GM23338 (cell line): ENCODE data around the gene CTDP1.

Experiments
- CREB1 ChIP-seq: fragments of 250-450 bp; sonication (Bioruptor Pico); IDR thresholded peaks from 2 replicates; pipeline ENCODE4 v1.5.0; 2020; ENCODE audit warnings: low read depth, mild to moderate bottlenecking, moderate library complexity
- CTCF ChIP-seq, 2 experiments: fragments of 200-600 bp in 1 of 2; sonication (generic) in 1 of 2; conservative IDR thresholded peaks; 2 replicates each; pipeline versions ENCODE4 v1.5.1 to v1.6.1; 2016 to 2017; ENCODE audit warnings: antibody characterized with exemption in 2 of 2, low read depth in 2 of 2, mild to moderate bottlenecking in 2 of 2, moderate library complexity in 1 of 2
- ETS1 ChIP-seq: IDR thresholded peaks from 2 replicates; pipeline ENCODE4 v1.6.1; 2016; ENCODE audit warnings: antibody characterized with exemption
- EZH2 ChIP-seq: fragments of 200-600 bp; sonication (generic); IDR thresholded peaks from one replicate; pipeline ENCODE4 v1.8.0; 2017; ENCODE audit warnings: antibody characterized with exemption, mild to moderate bottlenecking, low read depth; ENCODE audit not compliant: unreplicated experiment
- EZH2phosphoT487 ChIP-seq: fragments of 200-600 bp; sonication (generic); IDR thresholded peaks from one replicate; pipeline ENCODE4 v1.8.1; 2018; ENCODE audit warnings: antibody characterized with exemption; ENCODE audit not compliant: unreplicated experiment
- JUNB ChIP-seq: IDR thresholded peaks from one replicate; pipeline ENCODE4 v1.6.1; 2016; ENCODE audit warnings: antibody characterized with exemption; ENCODE audit not compliant: unreplicated experiment
- POLR2AphosphoS5 ChIP-seq: IDR thresholded peaks from 2 replicates; pipeline ENCODE4 v1.6.1; 2016; ENCODE audit warnings: antibody characterized with exemption, low read depth
- REST ChIP-seq: IDR thresholded peaks from one replicate; pipeline ENCODE4 v1.6.1; 2018; ENCODE audit warnings: antibody characterized with exemption; ENCODE audit not compliant: unreplicated experiment
- ZNF114 ChIP-seq: fragments of 250-450 bp; sonication (Bioruptor Pico); IDR thresholded peaks from 2 replicates; pipeline ENCODE4 v1.5.0; 2020; ENCODE audit warnings: mild to moderate bottlenecking, moderate library complexity

GRCh38 chr18:79659733-79660132 lies 19.9 kb upstream of the CTDP1 start:
- no peak for TF ChIP-seq CREB1
- TF ChIP-seq CTCF (conservative IDR thresholded peaks at IDR 0.05; ENCODE audit: low read depth in 2 of 2): no peak
- no peak for TF ChIP-seq EZH2
- TF ChIP-seq EZH2phosphoT487: no peak
- no peak for TF ChIP-seq JUNB
- TF ChIP-seq ETS1: no peak
- no peak for TF ChIP-seq POLR2AphosphoS5
- TF ChIP-seq ZNF114 (CRISPR knock-in tag): no peak
- TF ChIP-seq REST: no peak
